Measurements from ENCODE around the gene PIKFYVE.

PIKFYVE gene

GRCh38 chr2:208406474-208407451 is 140.7 kb downstream of the PIKFYVE start, which contains the start of gene PTH2R:
Gene PTH2R (plus strand): TSS chr2:208406792. CDS start chr2:208407044, 252 bp downstream.
- peak; percentile 18 for DNase-seq (ENCODE audit: low spot score)

GRCh38 chr2:208407667-208408066 is 141.6 kb downstream of the PIKFYVE start:
- peak; percentile 14 for TF ChIP-seq CTCF (IDR thresholded peaks at IDR 0.05; ENCODE audit: borderline replicate concordance, control extremely low read depth, extremely low read depth, insufficient read depth, missing control alignments)
- in situ Hi-C loops (cut with MboI; ENCODE audit: low sequenced_read_pairs, unreplicated experiment): no loop called here
- peak; percentile 37 for DNase-seq (ENCODE audit: low spot score)

More at GRCh38 chr2:208406474-208407451, 140.7 kb downstream of the PIKFYVE start, which contains the start of gene PTH2R:
- TF ChIP-seq CTCF (IDR thresholded peaks at IDR 0.05; ENCODE audit: borderline replicate concordance, control extremely low read depth, extremely low read depth, insufficient read depth, missing control alignments): no peak
- in situ Hi-C loops (cut with MboI; ENCODE audit: low sequenced_read_pairs, unreplicated experiment): no loop called here
